SU-DHL-6 (cell line): Measurements from ENCODE around the gene GNG7.
"Not testable (repeated sequence)": the region's sequence is repeated elsewhere in the genome, so short reads cannot be mapped to it uniquely, and the experiment has no call there.

Source experiments
- EZH2phosphoT487 ChIP-seq: fragments of 200-600 bp; sonication (generic), shearing (Covaris generic); conservative IDR thresholded peaks from 2 replicates; pipeline ENCODE4 v1.6.1; 2018; ENCODE audit warnings: mild to moderate bottlenecking, antibody characterized with exemption, low read length, moderate library complexity, mixed read lengths
- TF ChIP-seq, protein P1 (sequence below): fragments of 200-600 bp; sonication (generic); IDR thresholded peaks from one replicate; pipeline ENCODE4 v1.5.1; 2017; ENCODE audit warnings: antibody characterized with exemption, mild to moderate bottlenecking, low read length, moderate library complexity; ENCODE audit not compliant: insufficient read depth, poor library complexity, severe bottlenecking

DNA sequence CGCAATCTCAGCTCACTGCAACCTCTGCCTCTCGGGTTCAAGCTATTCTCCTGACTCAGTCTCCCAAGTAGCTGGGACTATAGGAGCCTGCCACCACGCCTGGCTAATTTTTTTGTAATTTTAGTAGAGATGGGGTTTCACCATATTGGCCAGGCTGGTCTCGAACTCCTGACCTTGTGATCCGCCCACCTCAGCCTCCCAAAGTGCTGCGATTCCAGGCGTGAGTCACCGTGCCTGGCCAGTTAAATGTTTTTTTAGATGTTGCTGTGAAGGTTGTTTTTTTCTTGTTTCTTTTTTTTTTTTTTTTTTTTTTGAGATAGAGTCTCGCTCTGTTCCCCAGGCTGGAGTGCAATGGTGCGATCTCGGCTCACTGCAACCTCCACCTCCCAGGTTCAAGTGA lies 183.6 kb downstream of the GNG7 start:
- TF ChIP-seq, protein P1, sequence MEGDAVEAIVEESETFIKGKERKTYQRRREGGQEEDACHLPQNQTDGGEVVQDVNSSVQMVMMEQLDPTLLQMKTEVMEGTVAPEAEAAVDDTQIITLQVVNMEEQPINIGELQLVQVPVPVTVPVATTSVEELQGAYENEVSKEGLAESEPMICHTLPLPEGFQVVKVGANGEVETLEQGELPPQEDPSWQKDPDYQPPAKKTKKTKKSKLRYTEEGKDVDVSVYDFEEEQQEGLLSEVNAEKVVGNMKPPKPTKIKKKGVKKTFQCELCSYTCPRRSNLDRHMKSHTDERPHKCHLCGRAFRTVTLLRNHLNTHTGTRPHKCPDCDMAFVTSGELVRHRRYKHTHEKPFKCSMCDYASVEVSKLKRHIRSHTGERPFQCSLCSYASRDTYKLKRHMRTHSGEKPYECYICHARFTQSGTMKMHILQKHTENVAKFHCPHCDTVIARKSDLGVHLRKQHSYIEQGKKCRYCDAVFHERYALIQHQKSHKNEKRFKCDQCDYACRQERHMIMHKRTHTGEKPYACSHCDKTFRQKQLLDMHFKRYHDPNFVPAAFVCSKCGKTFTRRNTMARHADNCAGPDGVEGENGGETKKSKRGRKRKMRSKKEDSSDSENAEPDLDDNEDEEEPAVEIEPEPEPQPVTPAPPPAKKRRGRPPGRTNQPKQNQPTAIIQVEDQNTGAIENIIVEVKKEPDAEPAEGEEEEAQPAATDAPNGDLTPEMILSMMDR, result not testable (repeated sequence)
- TF ChIP-seq EZH2phosphoT487, result not testable (repeated sequence)
